HT-29 (cell line): ENCODE measurements around the gene MEGF10. TPM values are rescaled to one million over a fixed set of nuclear protein-coding genes. Genes with fewer than 3 reads are reported as not detected.
A peak's percentile ranks its signal among the peaks of the same experiment; 100 is the strongest.

Source experiments
- DNase-seq: peaks from one replicate; pipeline ENCODE4 v3.0.0-alpha.2; 2015; ENCODE audit warnings: low spot score
- total RNA-seq: library from RNA; depleted of rRNA; stranded (reverse); fragments of >200 nt; shearing (Covaris generic); gene quantifications from 2 replicates; pipeline ENCODE4 v1.2.3, GENCODE V29; 2014

The MEGF10 gene
- total RNA-seq, 1 experiment from 2014 or later, result not detected

DNA sequence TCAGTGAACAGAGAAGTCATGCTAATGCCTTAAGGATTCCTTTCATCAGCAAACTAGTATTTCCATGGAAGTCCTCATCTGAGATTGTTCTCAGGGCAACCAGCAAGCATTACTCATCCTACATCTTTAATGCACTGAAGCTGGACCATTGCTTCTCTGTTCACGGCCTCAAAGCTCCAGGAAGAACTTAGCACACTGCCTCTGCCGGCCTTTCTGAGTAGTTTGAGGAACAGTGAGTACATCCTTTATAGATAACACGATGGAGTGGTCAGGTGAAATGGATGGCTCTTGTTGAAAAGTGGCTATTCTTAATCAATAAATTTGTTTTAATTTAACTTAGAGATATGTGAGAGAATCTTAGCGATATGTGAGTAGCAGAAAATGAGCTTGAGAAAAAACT, 35.8 kb downstream of the MEGF10 start:
- DNase-seq, result peak; percentile 20

DNA sequence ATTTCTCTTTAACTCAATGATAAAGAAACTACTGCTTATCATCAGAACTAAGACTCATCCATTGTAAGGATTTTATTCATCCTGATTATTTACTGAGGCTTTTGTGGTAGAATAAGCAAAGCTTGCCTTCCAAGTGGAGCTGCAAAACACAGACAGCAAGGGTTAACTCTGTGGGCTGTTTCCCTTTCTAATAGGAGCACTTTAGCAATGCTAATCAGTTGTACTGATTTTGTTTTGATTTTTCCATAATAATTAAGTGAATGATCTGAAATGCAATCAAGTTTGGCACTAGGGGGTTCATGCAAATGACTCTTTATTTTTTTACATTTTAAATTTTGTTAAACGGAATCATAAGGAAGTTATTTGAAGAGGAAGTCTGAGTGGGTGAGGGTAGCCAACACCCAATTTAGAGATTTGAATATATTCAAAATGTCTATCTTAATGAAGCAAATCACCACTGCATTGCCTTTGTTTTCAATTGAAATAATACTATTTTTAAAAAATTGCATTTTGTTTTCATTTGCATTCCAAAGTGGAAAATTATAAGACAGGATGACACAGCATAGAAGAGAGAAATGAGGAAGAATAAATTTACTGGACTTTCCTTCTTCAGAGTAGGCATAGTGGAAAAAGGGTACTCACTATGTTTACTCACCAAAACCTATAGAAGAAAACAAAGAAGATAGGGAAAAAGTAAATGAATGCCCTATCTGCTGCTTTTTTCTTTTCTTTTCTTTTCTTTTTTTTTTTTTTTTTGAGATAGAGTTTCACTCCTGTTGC, 36.6 kb downstream of the MEGF10 start:
- DNase-seq, result no peak

GRCh38 chr5:127330116-127330515, 39.5 kb downstream of the MEGF10 start:
- DNase-seq, result no peak

DNA sequence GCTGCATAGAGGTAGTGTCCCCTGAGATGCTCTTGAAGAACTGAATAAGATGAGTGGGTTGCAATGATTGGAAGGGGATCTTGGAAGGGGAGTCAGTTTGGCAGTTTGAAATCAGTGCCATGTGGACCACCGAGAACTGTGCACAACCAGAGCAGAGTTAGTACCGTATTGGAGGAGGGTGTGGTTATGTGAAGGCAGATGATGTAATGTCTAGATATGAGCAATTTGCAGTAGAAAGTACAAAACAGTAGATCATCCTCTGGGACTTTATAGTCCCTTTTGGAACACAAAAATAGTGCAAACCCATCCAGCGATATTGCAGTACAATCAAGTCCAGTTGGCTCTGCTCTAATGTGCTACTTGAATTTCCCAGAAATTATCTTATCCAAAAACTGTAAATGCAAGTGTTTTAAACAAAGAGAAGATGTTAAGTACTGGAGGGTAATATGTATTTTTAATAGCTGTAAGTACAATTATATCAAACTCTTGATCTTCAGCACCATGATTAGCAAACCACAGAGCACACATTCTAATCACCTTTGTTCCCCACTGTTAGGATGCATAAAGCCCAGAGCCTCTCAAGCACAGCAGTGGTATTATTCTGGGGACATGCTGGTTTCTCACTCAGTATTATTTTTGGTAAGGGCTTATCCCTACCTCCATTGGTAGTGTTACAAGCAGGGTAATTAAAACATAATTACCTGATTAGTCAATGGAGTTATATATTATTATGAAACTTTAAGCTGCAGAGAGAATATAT, 41.5 kb downstream of the MEGF10 start:
- no peak for DNase-seq

DNA sequence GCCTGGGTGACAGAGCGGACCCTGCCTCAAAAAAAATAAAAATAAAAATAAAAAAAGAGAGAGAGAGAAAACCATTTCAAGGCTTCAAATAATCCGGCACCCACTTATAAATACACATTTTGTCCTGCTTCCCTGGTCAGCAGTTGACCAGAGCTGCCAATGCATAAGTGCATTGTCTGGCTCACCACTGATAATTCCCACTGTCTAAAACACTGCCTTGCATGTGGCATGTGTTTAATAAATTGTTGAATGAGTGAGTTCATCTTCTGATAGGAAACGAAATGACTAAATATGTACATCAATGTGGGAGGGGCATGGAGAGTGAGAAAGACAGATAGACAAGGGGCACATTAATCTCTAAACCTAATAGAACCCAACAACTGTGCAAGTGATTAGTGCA, 42.9 kb downstream of the MEGF10 start:
- no peak for DNase-seq

GRCh38 chr5:127335381-127335780, 44.8 kb downstream of the MEGF10 start:
- DNase-seq, result no peak

GRCh38 chr5:127337876-127338275, 47.3 kb downstream of the MEGF10 start:
- no peak for DNase-seq

DNA sequence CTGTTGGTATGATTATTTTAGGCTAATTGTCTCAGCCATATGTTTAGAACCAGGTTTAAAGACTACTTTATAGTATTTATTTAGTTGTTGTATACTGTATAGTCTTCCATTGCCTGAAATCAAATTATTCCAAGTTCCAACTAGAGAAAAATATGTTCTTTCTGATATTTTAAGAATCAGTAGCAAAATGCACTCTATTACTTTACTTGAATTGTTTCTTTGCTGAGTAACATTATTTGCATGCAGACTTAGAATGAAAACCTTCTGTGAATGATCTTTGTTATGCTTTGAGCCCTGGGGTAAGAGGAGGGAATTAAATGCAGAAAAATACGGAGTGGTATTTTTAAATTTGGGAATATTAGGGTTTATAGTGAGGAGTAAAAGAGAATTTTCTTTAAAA, 47.9 kb downstream of the MEGF10 start:
- no peak for DNase-seq

- no peak for DNase-seq
Observed at GRCh38 chr5:127340606-127341005, 50.0 kb downstream of the MEGF10 start.

DNA sequence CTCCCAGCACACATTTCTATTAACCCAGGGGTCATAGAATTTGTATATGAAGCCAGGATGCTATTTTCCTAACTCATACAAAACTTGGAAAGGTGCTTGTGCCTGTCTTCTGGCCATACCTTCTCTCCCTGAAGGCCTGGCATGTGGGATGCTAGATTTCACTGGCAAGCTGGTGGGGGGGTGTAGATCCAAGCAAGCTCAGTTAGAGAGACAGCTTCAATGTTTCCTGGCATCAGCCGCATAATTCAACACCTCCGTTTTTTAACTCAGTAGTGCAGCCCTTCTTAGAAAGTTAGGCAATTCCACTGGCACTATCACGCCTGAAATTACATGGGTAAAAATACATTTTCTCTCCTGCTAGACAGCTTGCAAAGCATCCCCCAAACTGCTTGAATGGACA, 51.8 kb downstream of the MEGF10 start:
- DNase-seq, result no peak

DNA sequence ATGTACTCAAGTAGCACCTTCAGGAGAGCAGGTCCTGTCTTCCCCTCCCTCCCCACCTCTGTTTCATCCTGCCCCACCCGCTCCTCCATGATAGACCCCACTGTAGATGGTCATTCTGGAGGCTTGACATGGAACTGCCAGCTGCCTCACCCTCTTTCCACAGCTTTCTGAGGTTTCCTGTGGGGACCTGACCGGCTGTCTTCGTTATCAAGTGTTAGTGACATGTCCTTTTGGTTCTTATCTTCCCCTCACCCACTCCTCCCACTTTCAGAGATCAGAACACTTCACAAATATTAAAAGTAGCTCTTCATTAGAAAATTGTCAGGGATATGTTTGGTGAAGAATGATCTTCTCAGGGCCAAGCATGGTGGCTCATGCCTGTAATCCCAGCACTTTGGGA, 52.7 kb downstream of the MEGF10 start:
- DNase-seq, result no peak

DNA sequence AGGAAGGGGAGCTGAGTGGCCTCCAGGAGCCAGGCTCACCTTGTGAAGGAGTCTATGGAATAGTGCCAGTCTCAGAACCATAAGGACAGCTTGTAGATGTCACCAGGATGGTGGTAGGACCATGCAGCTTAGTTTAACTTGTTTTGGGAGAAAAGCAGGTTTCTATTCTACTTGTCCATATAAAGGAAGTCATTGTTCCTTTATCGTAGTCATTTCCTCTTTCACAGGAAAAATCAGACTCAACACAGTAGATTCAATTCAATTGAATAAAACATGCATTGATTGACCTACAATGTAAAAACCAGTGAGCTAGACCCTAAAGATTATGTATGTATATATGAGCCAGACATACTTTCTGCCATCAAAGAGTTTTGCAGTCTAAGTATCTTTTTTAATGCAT, 53.3 kb downstream of the MEGF10 start:
- no peak for DNase-seq

GRCh38 chr5:127344931-127345330, 54.3 kb downstream of the MEGF10 start:
- DNase-seq, result no peak

GRCh38 chr5:127351418-127351817, 60.8 kb downstream of the MEGF10 start:
- DNase-seq, result no peak

- DNase-seq, result no peak
Observed at GRCh38 chr5:127352068-127352467, 61.5 kb downstream of the MEGF10 start.

DNA sequence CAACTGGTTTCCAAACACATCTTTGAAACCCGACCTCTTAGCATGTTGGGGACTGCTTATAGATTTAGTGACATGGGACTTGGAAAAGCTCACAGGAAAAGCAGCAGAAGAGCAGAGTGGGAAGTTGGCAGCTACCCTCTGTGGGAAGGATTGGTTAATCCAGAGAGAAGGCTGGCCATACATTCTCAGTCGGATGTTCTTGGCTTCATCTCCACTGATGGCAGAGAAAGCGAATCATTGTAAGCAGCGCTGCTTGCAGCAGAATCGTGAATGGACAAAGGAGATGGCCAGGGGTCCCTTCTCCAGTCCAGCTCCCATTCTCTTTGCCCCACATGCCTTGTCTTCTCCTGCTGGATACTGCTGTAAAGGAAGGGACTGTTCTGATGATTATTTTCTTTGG, 62.7 kb downstream of the MEGF10 start:
- DNase-seq, result no peak

GRCh38 chr5:127353796-127354195, 63.2 kb downstream of the MEGF10 start:
- DNase-seq, result no peak

- no peak for DNase-seq
Observed at GRCh38 chr5:127355337-127355736, 64.7 kb downstream of the MEGF10 start.

- no peak for DNase-seq
Observed at GRCh38 chr5:127358284-127358683, 67.7 kb downstream of the MEGF10 start.

GRCh38 chr5:127358740-127359139, 68.1 kb downstream of the MEGF10 start:
- DNase-seq, result no peak

DNA sequence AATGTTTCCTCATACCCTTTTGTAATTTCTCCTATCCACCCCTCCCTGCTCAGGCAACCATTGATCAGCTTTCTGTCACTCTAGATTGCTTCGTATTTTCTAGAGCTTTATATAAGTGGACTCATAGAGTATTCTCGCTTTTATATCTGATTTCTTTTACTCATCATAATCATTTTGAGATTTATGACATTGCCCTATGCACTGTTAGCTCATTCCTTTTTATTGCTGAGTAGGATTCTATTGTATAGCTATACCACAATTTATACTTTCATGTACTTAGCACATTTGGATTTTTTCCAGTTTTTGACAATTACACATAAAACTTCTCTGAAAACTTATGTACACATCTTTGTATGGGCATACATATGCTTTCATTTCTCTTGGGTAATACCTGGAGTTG, 68.9 kb downstream of the MEGF10 start:
- no peak for DNase-seq

DNA sequence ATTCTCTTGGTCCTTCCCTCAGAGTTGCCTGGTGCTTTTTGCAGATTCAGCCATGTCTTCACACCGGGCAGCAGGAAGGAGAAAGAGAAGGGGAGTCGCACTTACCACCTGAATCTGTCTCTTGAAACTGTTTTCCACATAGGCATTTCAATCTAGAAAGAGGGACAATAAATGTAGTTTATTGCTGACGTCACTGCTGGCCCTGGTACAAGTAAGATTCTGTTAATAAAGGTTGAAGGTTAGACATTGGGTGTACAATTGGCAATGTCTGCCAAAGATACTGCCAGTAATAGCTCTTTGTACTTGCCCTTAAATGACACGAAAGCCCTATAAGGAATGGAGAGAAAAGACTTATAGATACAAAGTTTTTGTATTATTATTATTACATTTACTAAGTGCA, 72.8 kb downstream of the MEGF10 start:
- no peak for DNase-seq

- no peak for DNase-seq
Observed at GRCh38 chr5:127367029-127367428, 76.4 kb downstream of the MEGF10 start.
